Esophagus squamous epithelium (tissue), 4 donors: Measurements from ENCODE around the gene THADA.

Experiments
- CTCF ChIP-seq, 6 experiments: fragments of 450-650 bp in 4 of 6; fragments of 200-600 bp in 2 of 6; sonication (generic) in 2 of 6; IDR thresholded peaks; one replicate each; pipeline ENCODE4 v1.5.1; 2016 to 2019; ENCODE audit warnings: antibody characterized with exemption in 6 of 6, mild to moderate bottlenecking in 4 of 6, moderate library complexity in 4 of 6
- POLR2A ChIP-seq, 4 donors: fragments of 450-650 bp; IDR thresholded peaks; one replicate each; pipeline ENCODE4 v1.6.1; 2017; ENCODE audit warnings: antibody characterized with exemption in 4 of 4, mild to moderate bottlenecking in 4 of 4, moderate library complexity in 3 of 4

- TF ChIP-seq CTCF (IDR thresholded peaks at IDR 0.05) (no peak), POLR2A (IDR thresholded peaks at IDR 0.05) (no peak)
These were observed 176.0 kb downstream of the THADA start for GRCh38 chr2:43419876-43420275.
